Right hindlimb (tissue), 1 donor: Measurements from ENCODE around the gene ARID3A.
A peak's percentile ranks its signal among the peaks of the same experiment; 100 is the strongest.

Experiments used
- DNase-seq: peaks from one replicate; pipeline ENCODE4 v3.0.0-alpha.2; 2018

The ARID3A gene

GRCh38 chr19:892243-892893 lies 33.5 kb upstream of the ARID3A start:
- peak; percentile 63 for DNase-seq

- peak; percentile 94 for DNase-seq
These were observed 32.7 kb upstream of the ARID3A start, which contains the start of the genes MED16 and RNU6-9 for GRCh38 chr19:892894-893689. Gene MED16, minus strand, starts transcription at chr19:893187. Its CDS starts 2,056 bp downstream, at chr19:891131. Gene RNU6-9, plus strand, starts transcription at chr19:893484.

- DNase-seq = no peak
These were observed 29.4 kb upstream of the ARID3A start for GRCh38 chr19:896434-896833.

- no peak for DNase-seq
These were observed 28.8 kb upstream of the ARID3A start for GRCh38 chr19:896999-897398.

GRCh38 chr19:897442-898039 lies 28.3 kb upstream of the ARID3A start:
- DNase-seq = peak; percentile 15

- no peak for DNase-seq
These were observed 27.2 kb upstream of the ARID3A start for GRCh38 chr19:898663-899062.

GRCh38 chr19:899336-900042 lies 26.3 kb upstream of the ARID3A start:
- DNase-seq = no peak

- no peak for DNase-seq
These were observed 25.9 kb upstream of the ARID3A start for GRCh38 chr19:900043-900301.

- no peak for DNase-seq
These were observed 25.3 kb upstream of the ARID3A start for GRCh38 chr19:900302-901111.

- no peak for DNase-seq
These were observed 24.4 kb upstream of the ARID3A start for GRCh38 chr19:901216-902092.

GRCh38 chr19:902093-902370 lies 23.8 kb upstream of the ARID3A start:
- no peak for DNase-seq

- DNase-seq = no peak
These were observed 23.2 kb upstream of the ARID3A start for GRCh38 chr19:902446-903226.

GRCh38 chr19:903266-903797 lies 22.5 kb upstream of the ARID3A start:
- DNase-seq = no peak

- DNase-seq = no peak
These were observed 21.3 kb upstream of the ARID3A start for GRCh38 chr19:904545-904944.

GRCh38 chr19:906480-906879 lies 19.4 kb upstream of the ARID3A start:
- no peak for DNase-seq

- DNase-seq = no peak
These were observed 18.5 kb upstream of the ARID3A start for GRCh38 chr19:907183-907853.

- DNase-seq = no peak
These were observed 14.4 kb upstream of the ARID3A start for GRCh38 chr19:911197-912033.

- peak; percentile 69 for DNase-seq
These were observed 13.4 kb upstream of the ARID3A start for GRCh38 chr19:912181-913079.
